Measurements from ENCODE around the gene UBE3B. TPM values are rescaled to one million over a fixed set of nuclear protein-coding genes. Genes with fewer than 3 reads are reported as not detected.

Gene UBE3B
- polyA plus RNA-seq, 3 donors = 14.4 to 25.9 (median 18.2) TPM

- no CpG with 5 or more reads among the region's 1 CpG for WGBS (ENCODE audit: insufficient coverage)
- no peaks in the 10 kb centered on the region for H3K9me3 Mint-ChIP-seq
- H3K27ac Mint-ChIP-seq = no peak overlapping the region
Observed at GRCh38 chr12:109481863-109482262, 4.4 kb downstream of the UBE3B start.

GRCh38 chr12:109482491-109482890 lies 5.1 kb downstream of the UBE3B start:
- Histone ChIP-seq H3K27ac (ENCODE audit: low read depth in 1 of 2, low read length in 2 of 2) (no peak overlapping the region), H3K4me1 (ENCODE audit: control insufficient read depth in 1 of 2, insufficient read depth in 2 of 2, low read length in 2 of 2) (peaks cover 11 to 14% of the 10 kb centered on the region in 2 donors), H3K4me3 (replicated peaks in 1 of 3; ENCODE audit: low read depth in 2 of 3, low read length in 3 of 3) (no peak overlapping the region), H3K79me2 (ENCODE audit: insufficient read depth, low read length) (peaks cover 24% of the 10 kb centered on the region), H3K9me3 (replicated peaks in 1 of 2; ENCODE audit: control insufficient read depth in 1 of 2, insufficient read depth in 1 of 2, low read length in 2 of 2) (no peaks in the 10 kb centered on the region), H4K20me1 (ENCODE audit: insufficient read depth, low read length) (no peaks in the 10 kb centered on the region), H2AFZ (ENCODE audit: insufficient read depth, low read depth, low read length, poor library complexity, severe bottlenecking) (no peak overlapping the region), H3K27me3 (ENCODE audit: control insufficient read depth in 2 of 2, insufficient read depth in 2 of 2, low read length in 2 of 2) (no peaks in the 10 kb centered on the region), H3K4me2 (replicated peaks; ENCODE audit: extremely low read depth, low read length, poor library complexity, severe bottlenecking) (no peak overlapping the region), H3K36me3 (replicated peaks in 1 of 2; ENCODE audit: control insufficient read depth in 1 of 2, insufficient read depth in 2 of 2, low read length in 2 of 2) (peaks cover 42 to 50% of the 10 kb centered on the region in 2 donors), H3K9ac (ENCODE audit: insufficient read depth, low read length, poor library complexity, severe bottlenecking) (no peak overlapping the region)
- Mint-ChIP-seq H3K27ac (no peak overlapping the region), H3K4me1 (peaks cover 9% of the 10 kb centered on the region), H3K9me3 (no peaks in the 10 kb centered on the region), H3K36me3 (peaks cover 41 to 46% of the 10 kb centered on the region in 2 donors), H3K4me3 (no peak overlapping the region), H3K27me3 (ENCODE audit: low read depth in 3 of 3) (peaks cover 0 to 2% (median 0%) of the 10 kb centered on the region in 3 donors)
- intact Hi-C loops (cut with micrococcal nuclease) = loop anchor here in 1 of 2 donors (10.0 kb wide), 1 partner anchor 92 kb away; the partner anchor contains the start of genes MMAB and MVK
- TF ChIP-seq CTCF (IDR thresholded peaks at IDR 0.05) = no peak
- no peak for DNase-seq
- WGBS (ENCODE audit: insufficient coverage) = no CpG with 5 or more reads among the region's 2 CpGs

More at GRCh38 chr12:109481863-109482262, 4.4 kb downstream of the UBE3B start:
- peaks cover 0 to 2% (median 0%) of the 10 kb centered on the region in 3 donors for H3K27me3 Mint-ChIP-seq (ENCODE audit: low read depth in 3 of 3)
- Histone ChIP-seq H3K4me3 (replicated peaks in 1 of 3; ENCODE audit: low read depth in 2 of 3, low read length in 3 of 3) (no peak overlapping the region), H4K20me1 (ENCODE audit: insufficient read depth, low read length) (no peaks in the 10 kb centered on the region), H3K9ac (ENCODE audit: insufficient read depth, low read length, poor library complexity, severe bottlenecking) (no peak overlapping the region), H3K9me3 (replicated peaks in 1 of 2; ENCODE audit: control insufficient read depth in 1 of 2, insufficient read depth in 1 of 2, low read length in 2 of 2) (no peaks in the 10 kb centered on the region), H3K36me3 (replicated peaks in 1 of 2; ENCODE audit: control insufficient read depth in 1 of 2, insufficient read depth in 2 of 2, low read length in 2 of 2) (peaks cover 36 to 44% of the 10 kb centered on the region in 2 donors), H3K27me3 (ENCODE audit: control insufficient read depth in 2 of 2, insufficient read depth in 2 of 2, low read length in 2 of 2) (no peaks in the 10 kb centered on the region), H3K4me2 (replicated peaks; ENCODE audit: extremely low read depth, low read length, poor library complexity, severe bottlenecking) (no peak overlapping the region), H2AFZ (ENCODE audit: insufficient read depth, low read depth, low read length, poor library complexity, severe bottlenecking) (no peak overlapping the region), H3K4me1 (ENCODE audit: control insufficient read depth in 1 of 2, insufficient read depth in 2 of 2, low read length in 2 of 2) (peaks cover 11 to 15% of the 10 kb centered on the region in 2 donors), H3K79me2 (ENCODE audit: insufficient read depth, low read length) (peaks cover 26% of the 10 kb centered on the region), H3K27ac (ENCODE audit: low read depth in 1 of 2, low read length in 2 of 2) (no peak overlapping the region)
- intact Hi-C loops (cut with micrococcal nuclease) = loop anchor here in 1 of 2 donors (10.0 kb wide), 1 partner anchor 93 kb away; the partner anchor contains the start of genes MMAB and MVK
- H3K4me3 Mint-ChIP-seq = no peak overlapping the region
- H3K36me3 Mint-ChIP-seq = peaks cover 34 to 40% of the 10 kb centered on the region in 2 donors
- H3K4me1 Mint-ChIP-seq = peaks cover 9% of the 10 kb centered on the region
- DNase-seq = no peak
- no peak for TF ChIP-seq CTCF (IDR thresholded peaks at IDR 0.05)

Measured in CD14-positive monocyte (primary cell).